Endothelial cell of umbilical vein (primary cell): Measurements from ENCODE around the gene BARX1. TPM values are rescaled to one million over a fixed set of nuclear protein-coding genes. Genes with fewer than 3 reads are reported as not detected.

Experiments
- BruUV-seq: library from RNA; stranded (reverse); fragments of 400-500 nt; replicated peaks from 2 replicates; lab custom pipeline; 2021; lab: Mats Ljungman, UMichigan
- CTCF ChIA-PET: fragments of 300-600, 350-600 bp; sonication (Branson Sonifier 250); formaldehyde crosslinking; loops from one replicate; lab custom pipeline; 2021; ENCODE audit warnings: antibody characterized with exemption, inconsistent platforms; lab: Charles Lee
- POLR2A ChIA-PET: fragments of 300-600, 350-600 bp; sonication (Branson Sonifier 250); formaldehyde crosslinking; loops from one replicate; lab custom pipeline; 2021; ENCODE audit warnings: antibody characterized with exemption, inconsistent platforms; lab: Charles Lee
- DNase-seq: peaks from one replicate; pipeline ENCODE4 v3.0.0-alpha.2; 2011; ENCODE audit warnings: low read depth, low spot score
- FAIRE-seq: peaks from 2 replicates; lab custom pipeline; 2011; peaks lifted over from hg19 to GRCh38; lab: Jason Lieb, UNC
- H2AFZ ChIP-seq: 2 replicates; pipeline ENCODE4 v1.6.0; 2012; ENCODE audit warnings: low read depth, low read length, control low read depth, inconsistent platforms
- H3K27ac ChIP-seq: 2 replicates; pipeline ENCODE4 v1.5.1; 2011; ENCODE audit warnings: low read depth, mild to moderate bottlenecking, control low read depth, low read length, moderate library complexity; ENCODE audit not compliant: insufficient read depth
- H3K27me3 ChIP-seq, 2 experiments: 2 replicates each; pipeline versions ENCODE4 v1.6.0 to v1.6.1; 2011; ENCODE audit warnings: low read length in 2 of 2, mixed read lengths in 1 of 2; ENCODE audit not compliant: control insufficient read depth in 2 of 2, insufficient read depth in 2 of 2
- H3K36me3 ChIP-seq, 2 experiments: 2 replicates in 1 of 2; 3 replicates in 1 of 2; pipeline ENCODE4 v1.5.1; 2011; ENCODE audit warnings: low read length in 2 of 2, mild to moderate bottlenecking in 1 of 2, moderate library complexity in 1 of 2; ENCODE audit not compliant: control insufficient read depth in 2 of 2, insufficient read depth in 2 of 2; ENCODE audit errors: extremely low read depth in 1 of 2
- H3K4me1 ChIP-seq: 3 replicates; pipeline ENCODE4 v1.5.1; 2011; ENCODE audit warnings: mild to moderate bottlenecking, low read length; ENCODE audit not compliant: control insufficient read depth, insufficient read depth; ENCODE audit errors: extremely low read depth
- H3K4me2 ChIP-seq: 2 replicates; pipeline ENCODE4 v1.6.1; 2011; ENCODE audit warnings: low read length, control low read depth, mixed read lengths; ENCODE audit not compliant: insufficient read depth
- H3K4me3 ChIP-seq, 3 experiments: fragments of 200-600 bp in 1 of 3; sonication (generic), shearing (Covaris generic) in 1 of 3; replicated peaks in 1 of 3; 2 replicates each; pipeline ENCODE4 v1.5.1; 2011 to 2016; ENCODE audit warnings: control low read depth in 3 of 3, low read length in 3 of 3, mild to moderate bottlenecking in 2 of 3, inconsistent platforms in 1 of 3, low read depth in 1 of 3, moderate library complexity in 1 of 3; ENCODE audit not compliant: insufficient read depth in 1 of 3
- H3K79me2 ChIP-seq: 2 replicates; pipeline ENCODE4 v1.6.0; 2012; ENCODE audit warnings: low read length, inconsistent platforms; ENCODE audit not compliant: control insufficient read depth, insufficient read depth
- H3K9ac ChIP-seq: replicated peaks from 2 replicates; pipeline ENCODE3; 2011; ENCODE audit warnings: low read length, control low read depth; ENCODE audit not compliant: insufficient read depth; ENCODE audit errors: extremely low read depth
- H3K9me1 ChIP-seq: replicated peaks from 3 replicates; pipeline ENCODE4 v1.6.0; 2011; ENCODE audit warnings: mild to moderate bottlenecking, low read length; ENCODE audit not compliant: control insufficient read depth, insufficient read depth; ENCODE audit errors: extremely low read depth
- H3K9me3 ChIP-seq: replicated peaks from 2 replicates; pipeline ENCODE4 v1.5.1; 2012; ENCODE audit warnings: low read length, inconsistent platforms; ENCODE audit not compliant: control insufficient read depth, insufficient read depth
- H4K20me1 ChIP-seq: replicated peaks from 2 replicates; pipeline ENCODE3; 2011; ENCODE audit warnings: mild to moderate bottlenecking, low read length; ENCODE audit not compliant: control insufficient read depth, insufficient read depth; ENCODE audit errors: extremely low read depth
- EZH2 ChIP-seq: IDR thresholded peaks from 2 replicates; pipeline ENCODE4 v1.6.1; 2012; ENCODE audit warnings: borderline replicate concordance, low read depth, mild to moderate bottlenecking, moderate library complexity, low read length, inconsistent platforms; ENCODE audit not compliant: severe bottlenecking
- FOS ChIP-seq: IDR thresholded peaks from 2 replicates; pipeline ENCODE4 v1.6.1; 2011; ENCODE audit warnings: mild to moderate bottlenecking, low read length, moderate library complexity, borderline replicate concordance; ENCODE audit not compliant: insufficient read depth
- GATA2 ChIP-seq: IDR thresholded peaks from 2 replicates; pipeline ENCODE4 v1.7.0; 2011; ENCODE audit warnings: low read depth, mild to moderate bottlenecking, moderate library complexity, mixed read lengths, low read length; ENCODE audit not compliant: insufficient read length, insufficient read depth
- JUN ChIP-seq: IDR thresholded peaks from 2 replicates; pipeline ENCODE4 v1.6.1; 2011; ENCODE audit warnings: borderline replicate concordance, low read depth; ENCODE audit not compliant: insufficient read length, insufficient read depth
- MAX ChIP-seq: IDR thresholded peaks from 2 replicates; pipeline ENCODE4 v1.6.1; 2011; ENCODE audit not compliant: insufficient read depth, insufficient read length
- MYC ChIP-seq: IDR thresholded peaks from one replicate; pipeline ENCODE4 v1.6.1; 2011; ENCODE audit warnings: mild to moderate bottlenecking, low read depth, low read length
- POLR2A ChIP-seq: IDR thresholded peaks from 2 replicates; pipeline ENCODE4 v1.6.1; 2012; ENCODE audit warnings: low read depth, mild to moderate bottlenecking, control low read depth, low read length
- POLR2AphosphoS5 ChIP-seq: IDR thresholded peaks from 2 replicates; pipeline ENCODE4 v1.6.1; 2012; ENCODE audit warnings: low read depth, mild to moderate bottlenecking, control low read depth, low read length, moderate library complexity; ENCODE audit not compliant: insufficient read depth
- dilution Hi-C: fragments of 300-500 bp; cut with MboI; formaldehyde crosslinking; loops from one replicate; pipeline ENCODE4 v1.15.0; 2019; ENCODE audit warnings: low sequenced_read_pairs; ENCODE audit not compliant: extremely low pct_ligation_motif_present
- intact Hi-C: fragments of 100-400 bp; cut with micrococcal nuclease; formaldehyde crosslinking; loops from one replicate; pipeline ENCODE4 v1.10.0; 2022
- polyA plus RNA-seq, 4 experiments: library from polyadenylated mRNA; depleted of rRNA in 3 of 4; stranded (reverse) in 3 of 4; unstranded in 1 of 4; fragments of >200 nt; gene quantifications; 2 replicates each; pipeline versions ENCODE4 v1.2.1 to v1.2.3, GENCODE V29; 2011 to 2012; ENCODE audit warnings: missing spikeins in 1 of 4
- total RNA-seq: library from RNA; stranded (reverse); gene quantifications from 2 replicates; pipeline ENCODE4 v1.2.3, GENCODE V29; 2021
- TF ChIP-seq, protein P1 (sequence below), 2 donors: IDR thresholded peaks; 1 replicate in 1 of 2; 2 replicates in 1 of 2; pipeline ENCODE4 v1.5.1; 2011; ENCODE audit warnings: low read length in 2 of 2, mild to moderate bottlenecking in 2 of 2, moderate library complexity in 2 of 2, control low read depth in 1 of 2, inconsistent platforms in 1 of 2, low read depth in 1 of 2; ENCODE audit not compliant: insufficient read depth in 1 of 2; ENCODE audit errors: extremely low read depth in 1 of 2

BARX1 gene
- total and polyA plus RNA-seq, 2 donors (not counting 3 experiments of a cell fraction or from before 2014, with no cell fraction given): not detected

GRCh38 chr9:93917121-93917853, 37.9 kb downstream of the BARX1 start:
- POLR2A ChIA-PET: no interaction called here
- Histone ChIP-seq H3K27me3 (no peaks in the 10 kb centered on the region), H3K79me2 (no peaks in the 10 kb centered on the region), H3K9me3 (no peaks in the 10 kb centered on the region), H4K20me1 (no peaks in the 10 kb centered on the region), H3K4me3 (no peak overlapping the region), H3K27ac (no peak overlapping the region), H3K4me1 (no peaks in the 10 kb centered on the region), H3K9ac (no peak overlapping the region), H3K36me3 (no peaks in the 10 kb centered on the region), H3K9me1 (no peaks in the 10 kb centered on the region), H3K4me2 (no peak overlapping the region), H2AFZ (no peak overlapping the region)
- FAIRE-seq (no peak), DNase-seq (no peak)
- dilution Hi-C loops (no loop called here), intact Hi-C loops (no loop called here)
- CTCF ChIA-PET: no interaction called here
- BruUV-seq: no TSS peak
- TF ChIP-seq MAX (no peak), EZH2 (no peak), POLR2A (no peak), JUN (no peak), FOS (no peak), MYC (no peak), GATA2 (no peak), POLR2AphosphoS5 (no peak)
- TF ChIP-seq, protein P1, sequence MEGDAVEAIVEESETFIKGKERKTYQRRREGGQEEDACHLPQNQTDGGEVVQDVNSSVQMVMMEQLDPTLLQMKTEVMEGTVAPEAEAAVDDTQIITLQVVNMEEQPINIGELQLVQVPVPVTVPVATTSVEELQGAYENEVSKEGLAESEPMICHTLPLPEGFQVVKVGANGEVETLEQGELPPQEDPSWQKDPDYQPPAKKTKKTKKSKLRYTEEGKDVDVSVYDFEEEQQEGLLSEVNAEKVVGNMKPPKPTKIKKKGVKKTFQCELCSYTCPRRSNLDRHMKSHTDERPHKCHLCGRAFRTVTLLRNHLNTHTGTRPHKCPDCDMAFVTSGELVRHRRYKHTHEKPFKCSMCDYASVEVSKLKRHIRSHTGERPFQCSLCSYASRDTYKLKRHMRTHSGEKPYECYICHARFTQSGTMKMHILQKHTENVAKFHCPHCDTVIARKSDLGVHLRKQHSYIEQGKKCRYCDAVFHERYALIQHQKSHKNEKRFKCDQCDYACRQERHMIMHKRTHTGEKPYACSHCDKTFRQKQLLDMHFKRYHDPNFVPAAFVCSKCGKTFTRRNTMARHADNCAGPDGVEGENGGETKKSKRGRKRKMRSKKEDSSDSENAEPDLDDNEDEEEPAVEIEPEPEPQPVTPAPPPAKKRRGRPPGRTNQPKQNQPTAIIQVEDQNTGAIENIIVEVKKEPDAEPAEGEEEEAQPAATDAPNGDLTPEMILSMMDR (IDR thresholded peaks at IDR 0.05; ENCODE audit: extremely low read depth in 1 of 2, insufficient read depth in 1 of 2, low read depth in 1 of 2, low read length in 2 of 2): no peak
